ENCODE results near the gene MMP14. TPM values are rescaled to one million over a fixed set of nuclear protein-coding genes. Genes with fewer than 3 reads are reported as not detected.
"Not testable (repeated sequence)": the region's sequence is repeated elsewhere in the genome, so short reads cannot be mapped to it uniquely, and the experiment has no call there.

Gene MMP14
- total RNA-seq, 1 donor from 2014 or later: 490 TPM

- DNase-seq (ENCODE audit: extremely low spot score, unreplicated experiment): no peak
- TF ChIP-seq CTCF (IDR thresholded peaks at IDR 0.05): no peak
- Mint-ChIP-seq H3K36me3 (ENCODE audit: unreplicated experiment) (no peaks in the 10 kb centered on the region), H3K27ac (ENCODE audit: unreplicated experiment) (peak overlapping the region; percentile 79), H3K9me3 (ENCODE audit: unreplicated experiment) (no peaks in the 10 kb centered on the region), H3K27me3 (ENCODE audit: unreplicated experiment) (no peaks in the 10 kb centered on the region), H3K4me3 (ENCODE audit: unreplicated experiment) (no peak overlapping the region), H3K4me1 (ENCODE audit: unreplicated experiment) (peaks cover 44% of the 10 kb centered on the region)
Measured at GRCh38 chr14:22821193-22822015, 15.0 kb upstream of the MMP14 start.

- Mint-ChIP-seq H3K27ac (ENCODE audit: unreplicated experiment) (peak overlapping the region; percentile 79), H3K4me1 (ENCODE audit: unreplicated experiment) (peaks cover 44% of the 10 kb centered on the region)
Measured at GRCh38 chr14:22822016-22822570, 14.3 kb upstream of the MMP14 start.

DNA sequence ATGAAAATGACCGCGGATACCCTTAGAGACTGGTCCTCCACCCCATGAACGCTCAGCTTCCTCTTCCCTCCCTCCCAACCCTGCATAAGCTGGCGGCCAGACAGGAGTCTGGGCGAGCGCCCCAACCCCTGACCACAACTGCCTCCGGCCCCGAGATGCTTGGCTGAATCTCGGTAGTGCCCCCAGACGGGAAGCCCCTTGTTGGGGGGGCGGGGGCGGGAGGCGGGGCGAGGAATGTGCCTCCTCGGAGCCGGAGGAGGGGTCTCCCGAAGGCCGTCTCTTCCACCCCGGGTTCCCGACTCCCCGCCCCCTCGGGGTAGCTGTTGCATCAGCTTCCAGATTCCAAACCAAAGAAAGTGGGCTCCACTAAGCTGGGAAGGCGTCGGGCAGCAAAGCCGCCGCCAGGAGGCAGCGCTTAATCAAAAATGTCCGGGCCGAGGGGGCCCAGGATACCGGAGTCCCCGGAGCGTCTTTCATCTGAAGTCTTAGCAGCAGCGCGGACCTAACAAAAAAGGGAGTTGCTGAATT is 13.8 kb upstream of the MMP14 start:
- Mint-ChIP-seq H3K9me3 (ENCODE audit: unreplicated experiment) (no peaks in the 10 kb centered on the region), H3K4me1 (ENCODE audit: unreplicated experiment) (peaks cover 44% of the 10 kb centered on the region), H3K27ac (ENCODE audit: unreplicated experiment) (peak overlapping the region; percentile 70), H3K27me3 (ENCODE audit: unreplicated experiment) (no peaks in the 10 kb centered on the region), H3K36me3 (ENCODE audit: unreplicated experiment) (no peaks in the 10 kb centered on the region), H3K4me3 (ENCODE audit: unreplicated experiment) (peak overlapping the region; percentile 56)
- DNase-seq (ENCODE audit: extremely low spot score, unreplicated experiment): peak; percentile 93
- TF ChIP-seq CTCF (IDR thresholded peaks at IDR 0.05): peak; percentile 92

More at GRCh38 chr14:22822016-22822570, 14.3 kb upstream of the MMP14 start:
- no peaks in the 10 kb centered on the region for H3K36me3 Mint-ChIP-seq (ENCODE audit: unreplicated experiment)
- H3K9me3 Mint-ChIP-seq (ENCODE audit: unreplicated experiment): no peaks in the 10 kb centered on the region
- no peak overlapping the region for H3K4me3 Mint-ChIP-seq (ENCODE audit: unreplicated experiment)
- H3K27me3 Mint-ChIP-seq (ENCODE audit: unreplicated experiment): no peaks in the 10 kb centered on the region
- no peak for TF ChIP-seq CTCF (IDR thresholded peaks at IDR 0.05)
- DNase-seq (ENCODE audit: extremely low spot score, unreplicated experiment): no peak

DNA sequence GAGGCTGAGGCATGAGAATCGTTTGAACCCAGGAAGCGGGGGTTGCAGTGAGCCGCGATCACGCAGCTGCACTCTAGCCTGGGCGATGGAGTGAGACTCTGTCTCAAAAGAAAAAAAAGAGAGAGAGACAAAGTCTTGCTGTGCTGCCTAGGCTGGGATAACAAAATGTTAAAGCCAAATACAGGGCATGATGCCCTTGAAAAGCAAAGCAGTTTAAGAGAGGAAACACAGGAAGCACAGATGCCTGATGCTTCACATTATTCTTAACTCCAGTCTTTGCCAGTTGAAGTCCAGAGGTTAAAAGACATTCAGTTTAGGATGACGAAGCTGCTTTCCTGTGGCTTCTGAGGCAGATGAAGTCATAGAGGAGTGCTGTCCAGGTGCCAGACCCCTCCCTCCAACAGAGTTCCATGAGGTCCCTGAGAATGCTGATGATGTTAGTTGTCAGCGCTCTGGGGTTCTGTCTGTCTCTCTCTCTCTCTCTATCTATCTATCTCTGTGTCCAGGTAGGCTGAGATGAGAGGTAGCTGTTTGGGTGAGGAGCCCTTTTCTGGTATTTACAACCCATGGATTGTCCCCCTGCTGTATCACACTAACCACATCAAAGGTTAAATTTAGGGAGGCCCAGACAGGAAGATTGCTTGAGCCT is 11.6 kb upstream of the MMP14 start:
- TF ChIP-seq CTCF (IDR thresholded peaks at IDR 0.05): no peak
- H3K36me3 Mint-ChIP-seq (ENCODE audit: unreplicated experiment): no peaks in the 10 kb centered on the region
- no peaks in the 10 kb centered on the region for H3K27me3 Mint-ChIP-seq (ENCODE audit: unreplicated experiment)
- H3K4me1 Mint-ChIP-seq (ENCODE audit: unreplicated experiment): peaks cover 36% of the 10 kb centered on the region
- H3K27ac Mint-ChIP-seq (ENCODE audit: unreplicated experiment): peak overlapping the region; percentile 18
- DNase-seq (ENCODE audit: extremely low spot score, unreplicated experiment): no peak
- no peaks in the 10 kb centered on the region for H3K9me3 Mint-ChIP-seq (ENCODE audit: unreplicated experiment)
- H3K4me3 Mint-ChIP-seq (ENCODE audit: unreplicated experiment): no peak overlapping the region

DNA sequence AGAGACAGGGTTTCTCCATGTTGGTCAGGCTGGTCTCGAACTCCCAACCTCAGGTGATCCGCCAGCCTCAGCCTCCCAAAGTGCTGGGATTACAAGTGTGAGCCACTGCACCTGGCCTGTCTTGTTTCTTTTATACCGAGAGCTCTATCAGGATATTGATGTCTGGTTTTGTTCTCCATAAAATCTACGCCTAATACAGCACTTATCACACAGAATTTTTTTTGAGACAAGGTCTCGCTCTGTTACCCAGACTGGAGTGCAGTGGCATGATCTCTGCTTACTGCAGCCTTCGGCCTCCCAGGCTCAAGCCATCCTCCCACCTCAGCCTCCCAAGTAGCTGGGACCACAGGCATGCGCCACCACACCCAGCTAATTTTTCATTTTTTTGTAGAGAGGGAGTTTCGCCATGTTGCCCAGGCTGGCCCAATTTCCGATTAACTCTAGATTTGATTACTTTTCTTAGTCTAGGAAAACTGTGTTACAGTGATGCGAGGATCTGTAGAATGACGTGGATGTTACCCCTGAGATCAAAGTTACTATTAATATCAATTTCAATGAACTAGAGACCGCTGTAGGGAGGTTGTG is 7.2 kb upstream of the MMP14 start:
- not testable (repeated sequence) for H3K36me3 Mint-ChIP-seq (ENCODE audit: unreplicated experiment); DNase-seq (ENCODE audit: extremely low spot score, unreplicated experiment); H3K27me3 Mint-ChIP-seq (ENCODE audit: unreplicated experiment); H3K9me3 Mint-ChIP-seq (ENCODE audit: unreplicated experiment)
- peaks cover 27% of the 10 kb centered on the region for H3K4me1 Mint-ChIP-seq (ENCODE audit: unreplicated experiment)
- peak overlapping the region; percentile 92 for H3K27ac Mint-ChIP-seq (ENCODE audit: unreplicated experiment)
- H3K4me3 Mint-ChIP-seq (ENCODE audit: unreplicated experiment): peak overlapping the region; percentile 97
